Measurements from ENCODE around the gene SERPINA5. TPM values are rescaled to one million over a fixed set of nuclear protein-coding genes. Genes with fewer than 3 reads are reported as not detected.
"Not testable (repeated sequence)": the region's sequence is repeated elsewhere in the genome, so short reads cannot be mapped to it uniquely, and the experiment has no call there.

Gene SERPINA5
- total RNA-seq, 2 experiments from 2014 or later = not detected

DNA sequence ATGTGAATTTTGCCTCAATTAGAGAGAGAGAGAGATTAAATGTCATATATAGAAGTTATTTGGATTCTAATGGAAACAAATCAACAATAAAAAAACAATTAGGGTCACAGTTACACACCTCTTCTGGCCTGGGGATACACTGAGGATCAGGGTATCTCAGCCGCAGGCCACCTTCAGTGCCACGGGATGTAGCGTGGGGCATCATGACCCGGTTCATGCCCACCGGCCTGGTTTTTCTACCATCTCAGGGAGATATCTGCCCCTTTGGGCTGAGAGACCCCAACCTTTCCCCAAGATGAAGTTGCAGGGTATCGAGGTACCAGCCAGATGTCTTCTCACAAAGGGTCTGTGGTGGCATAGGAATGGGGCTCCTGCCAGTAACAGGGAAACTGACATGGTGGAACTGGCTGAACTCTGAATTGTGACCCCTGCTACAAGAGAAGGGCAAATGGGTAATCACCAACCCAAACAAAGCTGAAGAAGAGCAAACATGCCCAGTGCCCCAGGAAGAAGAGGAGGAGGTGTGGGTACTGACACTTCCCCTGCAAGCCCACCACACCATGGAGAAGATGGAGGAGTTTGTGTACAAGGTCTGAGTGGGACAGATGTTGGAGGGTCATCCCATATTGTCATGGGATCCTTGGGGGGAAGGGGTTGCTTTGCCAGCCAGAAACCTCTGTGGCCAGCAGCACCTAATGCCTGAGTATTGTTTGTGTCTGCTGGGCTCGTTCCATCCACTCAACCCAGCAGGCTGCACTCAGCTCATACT lies 50.5 kb downstream of the SERPINA5 start:
- no peak for DNase-seq
- no peaks in the 10 kb centered on the region for H3K27me3 Mint-ChIP-seq
- H3K36me3 Mint-ChIP-seq (ENCODE audit: low read depth) = no peaks in the 10 kb centered on the region
- TF ChIP-seq, protein P1, sequence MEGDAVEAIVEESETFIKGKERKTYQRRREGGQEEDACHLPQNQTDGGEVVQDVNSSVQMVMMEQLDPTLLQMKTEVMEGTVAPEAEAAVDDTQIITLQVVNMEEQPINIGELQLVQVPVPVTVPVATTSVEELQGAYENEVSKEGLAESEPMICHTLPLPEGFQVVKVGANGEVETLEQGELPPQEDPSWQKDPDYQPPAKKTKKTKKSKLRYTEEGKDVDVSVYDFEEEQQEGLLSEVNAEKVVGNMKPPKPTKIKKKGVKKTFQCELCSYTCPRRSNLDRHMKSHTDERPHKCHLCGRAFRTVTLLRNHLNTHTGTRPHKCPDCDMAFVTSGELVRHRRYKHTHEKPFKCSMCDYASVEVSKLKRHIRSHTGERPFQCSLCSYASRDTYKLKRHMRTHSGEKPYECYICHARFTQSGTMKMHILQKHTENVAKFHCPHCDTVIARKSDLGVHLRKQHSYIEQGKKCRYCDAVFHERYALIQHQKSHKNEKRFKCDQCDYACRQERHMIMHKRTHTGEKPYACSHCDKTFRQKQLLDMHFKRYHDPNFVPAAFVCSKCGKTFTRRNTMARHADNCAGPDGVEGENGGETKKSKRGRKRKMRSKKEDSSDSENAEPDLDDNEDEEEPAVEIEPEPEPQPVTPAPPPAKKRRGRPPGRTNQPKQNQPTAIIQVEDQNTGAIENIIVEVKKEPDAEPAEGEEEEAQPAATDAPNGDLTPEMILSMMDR (IDR thresholded peaks at IDR 0.05) = no peak
- no peak for ATAC-seq
- no peak overlapping the region for H3K4me3 Mint-ChIP-seq
- no peak overlapping the region for H3K27ac Mint-ChIP-seq
- ChIA-PET CTCF (no interaction called here), POLR2A (no interaction called here)
- intact Hi-C loops (cut with micrococcal nuclease) = no loop called here
- H3K9me3 Mint-ChIP-seq = no peaks in the 10 kb centered on the region
- H3K4me1 Mint-ChIP-seq (ENCODE audit: low read depth) = no peaks in the 10 kb centered on the region

- ATAC-seq (no peak), DNase-seq (no peak)
- ChIA-PET POLR2A (no interaction called here), CTCF (interaction anchor here (1.4 kb wide), 1 partner anchor 23 kb away, joined by 3 read pairs; no protein-coding TSS in a partner anchor)
- intact Hi-C loops (cut with micrococcal nuclease) = no loop called here
- Mint-ChIP-seq H3K27ac (no peak overlapping the region), H3K4me1 (ENCODE audit: low read depth) (no peaks in the 10 kb centered on the region), H3K4me3 (no peak overlapping the region), H3K36me3 (ENCODE audit: low read depth) (no peaks in the 10 kb centered on the region), H3K9me3 (no peaks in the 10 kb centered on the region), H3K27me3 (no peaks in the 10 kb centered on the region)
- TF ChIP-seq, protein P1 (IDR thresholded peaks at IDR 0.05) = no peak
Observed at GRCh38 chr14:94632305-94632590, 51.0 kb downstream of the SERPINA5 start.

DNA sequence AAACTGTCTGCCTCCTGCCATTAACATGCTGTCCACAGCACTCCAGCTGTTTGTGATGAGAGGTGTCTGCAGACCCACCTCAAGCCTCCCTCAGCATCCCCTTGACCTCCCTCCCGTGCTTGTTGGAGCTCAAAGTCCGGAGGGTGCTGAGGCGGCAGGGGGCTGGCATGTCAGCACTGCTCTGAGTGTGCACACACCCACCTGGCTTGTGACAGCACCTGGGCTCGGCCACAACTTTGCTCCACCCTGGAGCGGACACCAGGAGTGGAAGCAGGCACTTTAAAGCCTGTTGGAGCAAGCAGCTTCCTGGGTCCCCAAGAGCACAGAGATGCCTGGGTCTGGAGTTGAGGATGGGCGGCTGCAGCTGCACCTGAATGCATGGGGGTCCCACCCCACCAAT lies 51.9 kb downstream of the SERPINA5 start:
- Mint-ChIP-seq H3K4me1 (ENCODE audit: low read depth) (no peaks in the 10 kb centered on the region), H3K36me3 (ENCODE audit: low read depth) (no peaks in the 10 kb centered on the region), H3K9me3 (no peaks in the 10 kb centered on the region), H3K27me3 (no peaks in the 10 kb centered on the region), H3K4me3 (no peak overlapping the region), H3K27ac (no peak overlapping the region)
- no peak for ATAC-seq
- TF ChIP-seq, protein P1 (IDR thresholded peaks at IDR 0.05) = no peak
- intact Hi-C loops (cut with micrococcal nuclease) = no loop called here
- ChIA-PET CTCF (interaction anchor here (1.4 kb wide), 1 partner anchor 22 kb away, joined by 3 read pairs; no protein-coding TSS in a partner anchor), POLR2A (no interaction called here)
- DNase-seq = no peak

- Mint-ChIP-seq H3K9me3 (no peaks in the 10 kb centered on the region), H3K4me1 (ENCODE audit: low read depth) (no peaks in the 10 kb centered on the region), H3K4me3 (no peak overlapping the region), H3K27ac (no peak overlapping the region), H3K36me3 (ENCODE audit: low read depth) (no peaks in the 10 kb centered on the region), H3K27me3 (no peaks in the 10 kb centered on the region)
- intact Hi-C loops (cut with micrococcal nuclease) = no loop called here
- ATAC-seq (no peak), DNase-seq (no peak)
- TF ChIP-seq, protein P1 (IDR thresholded peaks at IDR 0.05) = no peak
- ChIA-PET CTCF (no interaction called here), POLR2A (interaction anchor here (0.6 kb wide), 1 partner anchor 10 kb away, joined by 3 read pairs; no protein-coding TSS in a partner anchor)
Observed at GRCh38 chr14:94635154-94635553, 53.9 kb downstream of the SERPINA5 start.

GRCh38 chr14:94636744-94637412 lies 55.7 kb downstream of the SERPINA5 start:
- ATAC-seq = no peak
- DNase-seq = no peak

DNA sequence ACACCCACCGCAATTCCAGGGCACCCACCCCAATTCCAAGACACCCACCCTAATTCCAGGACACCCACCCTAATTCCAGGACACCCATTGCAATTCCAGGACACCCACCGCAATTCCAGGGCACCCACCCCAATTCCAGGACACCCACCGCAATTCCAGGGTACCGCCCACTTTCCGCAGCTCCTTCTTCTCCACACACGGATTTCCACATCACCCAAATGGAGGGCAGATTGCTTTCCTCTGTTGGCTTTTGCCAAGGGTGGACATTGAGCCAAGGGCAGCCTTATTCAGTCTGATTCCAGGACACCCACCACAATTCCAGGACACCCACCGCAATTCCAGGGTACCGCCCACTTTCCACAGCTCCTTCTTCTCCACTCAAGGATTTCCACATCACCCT lies 56.6 kb downstream of the SERPINA5 start:
- CTCF ChIA-PET; ATAC-seq; H3K27ac Mint-ChIP-seq; H3K27me3 Mint-ChIP-seq; H3K4me3 Mint-ChIP-seq; H3K4me1 Mint-ChIP-seq (ENCODE audit: low read depth); DNase-seq; POLR2A ChIA-PET; H3K36me3 Mint-ChIP-seq (ENCODE audit: low read depth); intact Hi-C loops (cut with micrococcal nuclease); H3K9me3 Mint-ChIP-seq: not testable (repeated sequence)

More at GRCh38 chr14:94636744-94637412, 55.7 kb downstream of the SERPINA5 start:
- no peaks in the 10 kb centered on the region for H3K4me1 Mint-ChIP-seq (ENCODE audit: low read depth)
- intact Hi-C loops (cut with micrococcal nuclease) = no loop called here
- no peak overlapping the region for H3K27ac Mint-ChIP-seq
- POLR2A ChIA-PET = no interaction called here
- no peak overlapping the region for H3K4me3 Mint-ChIP-seq
- H3K9me3 Mint-ChIP-seq = no peaks in the 10 kb centered on the region
- CTCF ChIA-PET = no interaction called here
- TF ChIP-seq, protein P1 (IDR thresholded peaks at IDR 0.05) = no peak
- H3K27me3 Mint-ChIP-seq = no peaks in the 10 kb centered on the region
- no peaks in the 10 kb centered on the region for H3K36me3 Mint-ChIP-seq (ENCODE audit: low read depth)

All from activated CD8-positive, alpha-beta T cell treated with anti-CD3 and anti-CD28 coated beads for 36 hours (primary cell).